Measurements from ENCODE around the gene DECR2.

DNA sequence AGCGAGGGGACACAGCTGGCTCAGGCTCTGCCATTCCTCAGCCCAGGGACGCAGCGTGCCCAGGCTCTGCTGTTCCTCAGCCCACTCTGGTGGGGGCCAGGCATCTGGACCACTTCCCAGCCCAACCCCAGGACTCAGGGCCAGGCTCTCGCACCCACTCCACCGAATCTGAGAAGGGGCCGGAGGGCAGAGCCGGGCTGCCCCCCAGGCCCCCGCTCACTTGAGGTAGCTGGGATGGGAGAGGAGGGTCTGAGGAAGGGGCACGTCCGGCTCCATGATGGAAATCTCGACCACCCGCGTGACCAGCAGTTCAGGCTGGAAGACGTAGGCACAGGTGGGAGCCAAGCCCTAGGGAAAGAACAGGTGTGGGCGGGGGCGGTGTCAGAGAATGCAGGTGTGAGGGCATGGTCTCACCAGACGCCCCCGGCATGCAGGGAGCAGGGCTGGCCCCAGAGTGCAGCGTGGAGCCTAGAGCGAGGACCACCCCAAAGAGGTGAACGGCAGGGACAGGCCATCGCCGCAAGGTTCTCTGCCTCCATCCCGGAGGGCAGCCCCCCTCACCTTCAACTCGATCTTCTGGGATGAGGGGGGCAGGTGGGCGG lies 24.8 kb upstream of the DECR2 start:
- TF ChIP-seq POLR2A (IDR thresholded peaks at IDR 0.05; ENCODE audit: low read length): no peak
- TF ChIP-seq GATA1 (IDR thresholded peaks at IDR 0.05; ENCODE audit: low read depth, low read length): no peak
